H1 (cell line): ENCODE measurements around the gene PHLDB3. TPM values are rescaled to one million over a fixed set of nuclear protein-coding genes. Genes with fewer than 3 reads are reported as not detected.

Source experiments
- CTCF ChIA-PET: fragments of 300-600 bp; sonication (Branson Sonifier 250); formaldehyde crosslinking; loops from one replicate; lab custom pipeline; 2021; ENCODE audit not compliant: partially characterized antibody; lab: Charles Lee
- POLR2A ChIA-PET: fragments of 300-600 bp; sonication (Branson Sonifier 250); formaldehyde crosslinking; loops from one replicate; lab custom pipeline; 2021; ENCODE audit warnings: inconsistent platforms; ENCODE audit not compliant: partially characterized antibody; lab: Charles Lee
- DNase-seq, 2 experiments: peaks; one replicate each; pipeline versions ENCODE4 v3.0.0 to v3.0.0-alpha.2; 2010 to 2022; ENCODE audit warnings: low spot score in 2 of 2, low read depth in 1 of 2, mixed read lengths in 1 of 2
- FAIRE-seq: peaks from 2 replicates; lab custom pipeline; 2011; peaks lifted over from hg19 to GRCh38; lab: Jason Lieb, UNC
- H2AFZ ChIP-seq: 2 replicates; pipeline ENCODE4 v1.8.1; 2012; ENCODE audit warnings: low read length, inconsistent platforms
- H2AK5ac ChIP-seq: 2 replicates; pipeline ENCODE4 v1.6.1; 2013; ENCODE audit warnings: low read depth, low read length
- H2BK120ac ChIP-seq: replicated peaks from 2 replicates; pipeline ENCODE3; 2013; ENCODE audit warnings: low read depth, low read length, inconsistent platforms
- H2BK12ac ChIP-seq: 2 replicates; pipeline ENCODE4 v1.6.1; 2013; ENCODE audit warnings: low read depth, low read length
- H2BK15ac ChIP-seq: 2 replicates; pipeline ENCODE4 v1.6.1; 2013; ENCODE audit warnings: low read length
- H2BK20ac ChIP-seq: 2 replicates; pipeline ENCODE4 v1.6.1; 2013; ENCODE audit warnings: low read length
- H2BK5ac ChIP-seq: 2 replicates; pipeline ENCODE4 v1.6.1; 2013; ENCODE audit warnings: low read depth, low read length
- H3K14ac ChIP-seq: 2 replicates; pipeline ENCODE4 v1.6.1; 2013; ENCODE audit warnings: inconsistent platforms; ENCODE audit not compliant: insufficient read length
- H3K18ac ChIP-seq: 2 replicates; pipeline ENCODE4 v1.6.1; 2013; ENCODE audit warnings: low read length; ENCODE audit errors: extremely low read depth
- H3K23ac ChIP-seq: 2 replicates; pipeline ENCODE4 v1.6.1; 2013; ENCODE audit warnings: inconsistent platforms; ENCODE audit not compliant: insufficient read length
- H3K23me2 ChIP-seq: 2 replicates; pipeline ENCODE4 v1.6.1; 2013; ENCODE audit warnings: low read depth, low read length
- H3K27ac ChIP-seq: 2 replicates; pipeline ENCODE4 v1.6.1; 2011; ENCODE audit warnings: low read depth, low read length, inconsistent platforms
- H3K27me3 ChIP-seq, 4 experiments: replicated peaks in 1 of 4; 1 replicate in 1 of 4; 2 replicates in 3 of 4; pipeline versions ENCODE4 v1.6.1 to v1.8.1; 2011 to 2013; ENCODE audit warnings: low read length in 3 of 4, mild to moderate bottlenecking in 3 of 4, inconsistent platforms in 2 of 4, mixed read lengths in 2 of 4, moderate library complexity in 1 of 4; ENCODE audit not compliant: control insufficient read depth in 3 of 4, insufficient read depth in 3 of 4; ENCODE audit errors: extremely low read depth in 1 of 4
- H3K36me3 ChIP-seq, 4 experiments: 2 replicates each; pipeline versions ENCODE4 v1.6.1 to v1.8.1; 2011 to 2013; ENCODE audit warnings: mild to moderate bottlenecking in 4 of 4, low read length in 3 of 4, moderate library complexity in 2 of 4, control low read depth in 1 of 4, inconsistent platforms in 1 of 4; ENCODE audit not compliant: insufficient read depth in 4 of 4, control insufficient read depth in 2 of 4
- H3K4ac ChIP-seq: replicated peaks from 2 replicates; pipeline ENCODE3; 2013; ENCODE audit warnings: low read length, low read depth, mixed read lengths, inconsistent platforms; ENCODE audit not compliant: insufficient read length
- H3K4me1 ChIP-seq, 4 experiments: replicated peaks in 1 of 4; 1 replicate in 1 of 4; 2 replicates in 3 of 4; pipeline versions ENCODE4 v1.6.1 to v1.8.1; 2011 to 2013; ENCODE audit warnings: low read length in 3 of 4, inconsistent platforms in 2 of 4, mixed read lengths in 1 of 4; ENCODE audit not compliant: insufficient read depth in 4 of 4, control insufficient read depth in 3 of 4
- H3K4me2 ChIP-seq, 2 experiments: 2 replicates each; pipeline versions ENCODE4 v1.6.1 to v1.8.1; 2011 to 2013; ENCODE audit warnings: low read depth in 2 of 2, low read length in 2 of 2, control low read depth in 1 of 2, inconsistent platforms in 1 of 2, mild to moderate bottlenecking in 1 of 2; ENCODE audit not compliant: insufficient read depth in 1 of 2
- H3K4me3 ChIP-seq, 4 experiments: fragments of 200-600, 300-600 bp in 1 of 4; sonication (generic), shearing (Covaris generic), sonication (Bioruptor Twin) in 1 of 4; 2 replicates each; pipeline versions ENCODE4 v1.5.1 to v1.8.1; 2011 to 2016; ENCODE audit warnings: low read length in 4 of 4, low read depth in 3 of 4, control low read depth in 2 of 4, inconsistent platforms in 2 of 4, mild to moderate bottlenecking in 2 of 4, mixed read lengths in 1 of 4, moderate library complexity in 1 of 4; ENCODE audit not compliant: insufficient read depth in 2 of 4; ENCODE audit errors: extremely low read depth in 1 of 4
- H3K56ac ChIP-seq: replicated peaks from 2 replicates; pipeline ENCODE3; 2013; ENCODE audit warnings: low read depth, mild to moderate bottlenecking, mixed read lengths, low read length, inconsistent platforms; ENCODE audit not compliant: insufficient read length
- H3K79me1 ChIP-seq: 2 replicates; pipeline ENCODE4 v1.6.1; 2013; ENCODE audit warnings: low read depth, low read length, control low read depth
- H3K79me2 ChIP-seq, 2 experiments: 2 replicates each; pipeline versions ENCODE4 v1.6.1 to v1.8.1; 2012 to 2013; ENCODE audit warnings: low read length in 2 of 2, mild to moderate bottlenecking in 2 of 2, inconsistent platforms in 1 of 2; ENCODE audit not compliant: insufficient read depth in 2 of 2, control insufficient read depth in 1 of 2
- H3K9ac ChIP-seq, 4 experiments: replicated peaks in 1 of 4; 1 replicate in 1 of 4; 2 replicates in 3 of 4; pipeline versions ENCODE4 v1.6.1 to v1.8.1; 2011 to 2013; ENCODE audit warnings: low read depth in 3 of 4, low read length in 3 of 4, control low read depth in 2 of 4, mild to moderate bottlenecking in 2 of 4, moderate library complexity in 2 of 4, inconsistent platforms in 1 of 4; ENCODE audit errors: extremely low read depth in 1 of 4
- H3K9me3 ChIP-seq, 2 experiments: 2 replicates each; pipeline versions ENCODE4 v1.6.1 to v1.8.1; 2012 to 2013; ENCODE audit warnings: mild to moderate bottlenecking in 2 of 2, moderate library complexity in 2 of 2, control low read depth in 1 of 2, inconsistent platforms in 1 of 2, low read depth in 1 of 2, low read length in 1 of 2, mixed read lengths in 1 of 2; ENCODE audit not compliant: insufficient read depth in 2 of 2
- H4K20me1 ChIP-seq, 2 experiments: replicated peaks in 1 of 2; 2 replicates each; pipeline versions ENCODE3 to v1.8.1; 2011 to 2013; ENCODE audit warnings: inconsistent platforms in 2 of 2, low read length in 2 of 2, mild to moderate bottlenecking in 1 of 2; ENCODE audit not compliant: insufficient read depth in 2 of 2, control insufficient read depth in 1 of 2
- H4K5ac ChIP-seq: 2 replicates; pipeline ENCODE4 v1.6.1; 2013; ENCODE audit warnings: low read length, low read depth, mixed read lengths, inconsistent platforms; ENCODE audit not compliant: insufficient read length
- H4K8ac ChIP-seq: 2 replicates; pipeline ENCODE4 v1.8.0; 2013; ENCODE audit warnings: mild to moderate bottlenecking, moderate library complexity, low read length, inconsistent platforms; ENCODE audit not compliant: insufficient read depth; ENCODE audit errors: extremely low read depth
- H4K91ac ChIP-seq: replicated peaks from 2 replicates; pipeline ENCODE3; 2013; ENCODE audit warnings: low read length, mixed read lengths, inconsistent platforms; ENCODE audit not compliant: insufficient read length
- BACH1 ChIP-seq: IDR thresholded peaks from 2 replicates; pipeline ENCODE4 v1.6.1; 2012; ENCODE audit warnings: low read length, improper control_type of control experiment
- WGBS, 2 experiments: shearing (Covaris generic) in 1 of 2; methylation state at CpG; one replicate each; pipeline versions ENCODE4 v1.1.6 to v1.1.7; 2013 to 2015; ENCODE audit warnings: low lambda C conversion rate in 2 of 2, mixed read lengths in 2 of 2, inconsistent platforms in 1 of 2, low coverage in 1 of 2, missing lambda C conversion rate in 1 of 2; ENCODE audit not compliant: insufficient replicate concordance in 2 of 2, insufficient coverage in 1 of 2, insufficient read length in 1 of 2; ENCODE audit errors: extremely low coverage in 1 of 2, missing lambda C conversion rate in 1 of 2; 5-methylcytosine and 5-hydroxymethylcytosine counted together
- polyA plus RNA-seq, 7 experiments: library from polyadenylated mRNA; depleted of rRNA in 3 of 7; stranded (reverse) in 5 of 7; unstranded in 2 of 7; fragments of >200 nt in 5 of 7; fragments of 200-250 nt in 2 of 7; gene quantifications; 1 replicate in 5 of 7; 2 replicates in 1 of 7; 4 replicates in 1 of 7; pipeline versions ENCODE4 v1.2.1 to v1.2.3, GENCODE V29; 2011 to 2013; ENCODE audit warnings: missing spikeins in 2 of 7, mixed read lengths in 2 of 7
- total RNA-seq: library from RNA; stranded (reverse); fragmentation: NEBNext Ultra II Directional; extraction: Animal tissue kit (Norgen Biotek cat#: 25700); gene quantifications from 2 replicates; pipeline ENCODE4 v1.2.1, GENCODE V29; 2021

The PHLDB3 gene
- total and polyA plus RNA-seq, 2 of the 8 experiments (the other 6 are each of a cell fraction or from before 2014, with no cell fraction given), result 4.0 to 8.5 TPM

DNA sequence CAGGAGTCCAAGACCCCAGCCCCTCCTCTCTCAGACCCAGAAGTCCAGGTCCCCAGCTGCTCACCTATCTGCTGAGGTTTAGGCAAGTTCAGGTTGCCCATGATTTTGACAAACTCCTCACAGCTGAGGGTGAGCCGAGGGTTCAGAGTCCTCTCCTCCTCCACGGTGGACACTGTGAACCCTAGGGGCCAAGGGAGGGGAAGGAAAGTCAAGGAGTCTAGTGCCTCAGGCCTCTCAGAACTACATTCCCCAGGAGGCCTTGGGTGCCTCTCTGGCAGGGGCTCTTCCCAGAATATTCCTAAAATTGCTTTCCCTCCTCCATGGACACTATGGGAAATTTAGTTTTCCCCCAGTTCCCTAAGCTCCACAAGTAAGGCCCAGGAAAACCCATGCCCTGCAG lies 3.3 kb upstream of the PHLDB3 start:
- Histone ChIP-seq H3K23me2 (peaks cover 13% of the 10 kb centered on the region; the same call in 1 of the 2 replicates), H3K18ac (no peak overlapping the region), H3K27ac (no peak overlapping the region), H3K4me3 (no peak overlapping the region), H3K4me1 (peaks cover 0 to 4% (median 0%) of the 10 kb centered on the region in 4 experiments; a peak in 1 of 7 replicates), H2BK15ac (no peak overlapping the region), H3K9ac (no peak overlapping the region), H4K91ac (no peak overlapping the region), H4K20me1 (peaks cover 0 to 2% of the 10 kb centered on the region in 2 experiments), H3K79me2 (no peaks in the 10 kb centered on the region), H2BK5ac (no peak overlapping the region), H4K5ac (no peak overlapping the region), H2AFZ (no peak overlapping the region), H3K56ac (no peak overlapping the region), H3K4ac (no peak overlapping the region), H3K14ac (no peak overlapping the region), H2BK120ac (no peak overlapping the region), H3K36me3 (peaks cover 0 to 4% (median 1%) of the 10 kb centered on the region in 4 experiments; a peak in 1 of 8 replicates), H3K27me3 (peaks cover 3 to 10% (median 10%) of the 10 kb centered on the region in 4 experiments), H3K23ac (no peak overlapping the region), H3K9me3 (no peaks in the 10 kb centered on the region), H2BK12ac (no peak overlapping the region), H4K8ac (no peak overlapping the region), H2AK5ac (no peak overlapping the region), H3K4me2 (no peak overlapping the region), H2BK20ac (no peak overlapping the region), H3K79me1 (no peaks in the 10 kb centered on the region)
- 100% methylated on average over 2 of the region's 2 CpGs; no CpG with 5 or more reads in 1 of the 2 experiments for WGBS, 2 experiments
- no peak for FAIRE-seq
- ChIA-PET CTCF (interaction anchor here (0.9 to 4.4 kb wide), 3 partner anchors 10 to 59 kb away, joined by 3 to 25 read pairs (median 3); no protein-coding TSS in a partner anchor), POLR2A (no interaction called here)
- no peak for TF ChIP-seq BACH1
- DNase-seq, result no peak
